ENCODE results near the gene ALDH1A2.
"Not testable (repeated sequence)": the region's sequence is repeated elsewhere in the genome, so short reads cannot be mapped to it uniquely, and the experiment has no call there.

DNA sequence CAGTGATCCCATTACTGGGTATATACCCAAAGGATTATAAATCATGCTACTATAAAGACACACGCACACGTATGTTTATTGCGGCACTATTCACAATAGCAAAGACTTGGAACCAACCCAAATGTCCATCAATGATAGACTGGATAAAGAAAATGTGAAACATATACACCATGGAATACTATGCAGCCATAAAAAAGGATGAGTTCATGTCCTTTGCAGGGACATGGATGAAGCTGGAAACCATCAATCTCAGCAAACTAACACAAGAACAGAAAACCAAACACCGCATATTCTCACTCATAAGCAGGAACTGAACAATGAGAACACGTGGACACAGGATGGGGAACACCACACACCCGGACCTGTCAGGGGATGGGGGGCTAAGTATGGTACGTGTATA lies 20.1 kb downstream of the ALDH1A2 start:
- TF ChIP-seq POLR2A (IDR thresholded peaks at IDR 0.05; ENCODE audit: low read depth, low read length); PAX5 (IDR thresholded peaks at IDR 0.05; ENCODE audit: insufficient read depth, low read length, severe bottlenecking); POLR2AphosphoS5 (IDR thresholded peaks at IDR 0.05; ENCODE audit: low read depth, low read length); TAF1 (IDR thresholded peaks at IDR 0.05; ENCODE audit: low read depth, low read length); POU2F2 (IDR thresholded peaks at IDR 0.05; ENCODE audit: low read depth, low read length); SPI1 (IDR thresholded peaks at IDR 0.05; ENCODE audit: low read depth, low read length): not testable (repeated sequence)

All from GM12891 (cell line).